NCI-H226 (cell line): ENCODE data around the gene ZNF141.

Experiments used
- DNase-seq: peaks from one replicate; pipeline ENCODE4 v3.0.0-alpha.2; 2015

Gene ZNF141

DNA sequence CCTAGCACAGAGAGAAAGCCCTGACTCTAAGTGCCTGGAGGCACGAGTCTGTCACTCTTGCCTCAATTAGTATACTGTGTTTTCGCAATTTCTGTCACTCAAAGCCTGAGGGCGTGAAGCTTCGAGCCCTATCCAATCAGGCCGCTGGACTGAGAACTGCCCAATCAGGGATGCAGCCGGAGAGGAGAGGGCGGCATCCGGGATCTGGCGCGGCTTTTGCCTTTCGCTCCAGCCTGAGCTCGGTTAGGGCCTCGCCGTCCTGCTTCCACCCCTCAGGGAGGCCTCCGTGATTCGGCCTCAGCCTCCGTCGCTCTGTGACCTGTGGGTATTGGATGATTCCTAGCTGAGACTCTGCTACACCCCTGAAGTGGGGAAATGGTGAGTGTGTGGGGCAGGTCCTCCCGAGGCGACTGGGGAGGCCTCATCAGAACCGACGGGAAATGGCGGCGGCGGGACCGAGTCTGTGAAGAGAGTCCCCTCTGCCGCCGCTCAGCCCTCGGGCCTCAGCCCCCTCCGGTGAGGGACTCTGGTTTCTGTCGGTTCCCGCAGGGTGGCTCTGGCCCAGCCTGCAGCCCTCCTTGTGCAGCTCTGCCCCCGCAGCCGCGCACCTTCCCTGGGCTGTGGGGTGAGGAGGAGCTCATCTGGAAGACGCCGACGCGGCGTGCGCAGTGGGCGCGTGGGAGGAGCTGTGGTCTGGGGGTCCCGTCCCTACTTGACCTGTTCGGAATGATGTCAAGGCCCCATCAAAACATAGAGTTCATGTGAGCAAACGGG lies 48.5 kb downstream of the ZNF141 start:
- no peak for DNase-seq

DNA sequence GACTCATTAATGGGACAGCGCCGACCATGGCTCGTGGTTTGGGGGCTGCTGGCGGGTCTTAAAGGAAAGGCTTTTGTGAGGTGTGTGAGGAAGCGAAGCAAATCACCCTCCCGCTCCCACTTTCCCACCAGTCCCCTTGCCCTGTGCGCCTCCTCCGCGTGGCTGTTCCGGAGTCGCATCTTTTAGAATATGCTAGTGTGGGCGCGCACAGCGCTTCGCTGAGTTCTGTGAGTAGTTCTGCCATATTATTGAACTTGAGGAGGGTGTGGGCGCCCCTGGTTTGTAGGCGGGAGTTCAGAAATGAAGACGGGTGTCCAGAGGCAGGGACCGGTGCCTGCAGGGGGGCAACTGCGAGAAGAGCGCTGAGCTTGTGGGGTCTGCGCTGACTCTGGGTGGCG lies 49.1 kb downstream of the ZNF141 start:
- DNase-seq, result no peak

DNA sequence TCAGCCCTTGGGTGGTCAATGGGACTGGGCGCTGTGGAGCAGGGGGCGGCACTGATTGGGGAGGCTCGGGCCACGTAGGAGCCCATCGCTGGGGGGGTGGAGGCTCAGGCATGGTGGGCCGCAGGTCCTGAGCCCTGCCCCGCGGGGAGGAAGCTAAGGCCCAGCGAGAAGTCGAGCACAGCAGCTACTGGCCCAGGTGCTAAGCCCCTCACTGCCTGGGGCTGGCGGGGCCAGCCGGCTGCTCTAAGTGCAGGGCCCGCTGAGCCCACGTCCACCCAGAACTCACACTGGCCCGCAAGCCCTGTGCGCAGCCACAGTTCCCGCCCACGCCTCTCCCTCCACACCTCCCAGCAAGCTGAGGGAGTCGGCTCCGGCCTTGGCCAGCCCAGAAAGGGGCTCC lies 66.4 kb downstream of the ZNF141 start:
- no peak for DNase-seq

DNA sequence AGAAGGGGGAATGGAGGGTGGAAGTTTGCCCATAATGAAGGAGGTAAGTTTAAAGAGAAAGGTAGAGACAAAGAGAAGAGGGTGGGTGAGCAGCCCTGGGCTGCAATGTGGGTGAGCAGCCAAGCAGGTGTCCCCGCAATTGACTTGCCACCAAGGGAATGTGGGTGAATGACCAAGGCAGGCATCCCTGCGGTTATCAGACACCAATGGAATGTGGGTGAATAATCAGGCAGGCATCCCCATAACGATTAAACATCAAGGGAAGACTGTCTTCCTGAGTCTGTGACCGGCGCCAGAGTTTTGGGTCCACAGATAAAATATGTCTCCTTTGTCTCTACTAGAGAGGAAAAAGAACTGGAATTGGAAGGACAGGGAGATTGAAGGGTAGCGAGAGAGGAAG lies 70.7 kb downstream of the ZNF141 start:
- peak; percentile 3 for DNase-seq

DNA sequence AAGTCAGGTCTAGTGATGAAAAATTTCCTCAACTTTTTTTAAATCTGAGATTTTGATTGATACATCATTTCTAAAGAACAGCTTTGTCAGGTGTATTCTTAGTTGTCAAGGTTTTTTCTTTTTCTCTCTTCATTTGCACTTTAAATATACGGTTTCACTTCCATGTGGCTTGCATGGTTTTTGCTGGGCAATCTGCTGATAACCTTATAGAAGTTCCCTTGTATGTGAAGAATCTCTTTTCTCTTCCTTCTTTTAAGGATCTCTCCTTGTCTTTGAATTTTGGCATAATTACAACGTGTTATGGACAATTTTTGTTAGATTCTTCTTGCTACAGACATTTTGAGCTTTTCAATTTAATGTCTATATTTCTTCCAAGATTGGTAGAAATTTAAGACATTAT lies 85.0 kb downstream of the ZNF141 start:
- no peak for DNase-seq
